CD14-positive monocyte (primary cell): Measurements from ENCODE around the gene ITPR1. TPM values are rescaled to one million over a fixed set of nuclear protein-coding genes. Genes with fewer than 3 reads are reported as not detected.

Experiments
- DNase-seq, 3 donors: peaks; one replicate each; pipeline ENCODE4 v3.0.0-alpha.2; 2011 to 2022
- H2AFZ ChIP-seq: 2 replicates; pipeline ENCODE4 v1.6.0; 2012; ENCODE audit warnings: mild to moderate bottlenecking, low read depth, low read length, inconsistent platforms; ENCODE audit not compliant: insufficient read depth, poor library complexity, severe bottlenecking
- H3K27ac ChIP-seq, 2 donors: 1 replicate in 1 of 2; 2 replicates in 1 of 2; pipeline ENCODE4 v1.5.1; 2012 to 2013; ENCODE audit warnings: low read length in 2 of 2, control low read depth in 1 of 2, inconsistent platforms in 1 of 2, low read depth in 1 of 2, mild to moderate bottlenecking in 1 of 2
- H3K27me3 ChIP-seq, 2 donors: one replicate each; pipeline versions ENCODE4 v1.6.0 to v1.6.1; 2011 to 2013; ENCODE audit warnings: low read length in 2 of 2; ENCODE audit not compliant: control insufficient read depth in 2 of 2, insufficient read depth in 2 of 2
- H3K36me3 ChIP-seq, 2 donors: replicated peaks in 1 of 2; 1 replicate in 1 of 2; 2 replicates in 1 of 2; pipeline versions ENCODE4 v1.5.1 to v1.6.1; 2012 to 2013; ENCODE audit warnings: low read length in 2 of 2, control low read depth in 1 of 2, inconsistent platforms in 1 of 2, mild to moderate bottlenecking in 1 of 2; ENCODE audit not compliant: insufficient read depth in 2 of 2, control insufficient read depth in 1 of 2
- H3K4me1 ChIP-seq, 2 donors: 1 replicate in 1 of 2; 2 replicates in 1 of 2; pipeline versions ENCODE4 v1.5.1 to v1.6.1; 2012 to 2013; ENCODE audit warnings: low read length in 2 of 2, control low read depth in 1 of 2, inconsistent platforms in 1 of 2, mild to moderate bottlenecking in 1 of 2, moderate library complexity in 1 of 2; ENCODE audit not compliant: insufficient read depth in 2 of 2, control insufficient read depth in 1 of 2
- H3K4me2 ChIP-seq: replicated peaks from 2 replicates; pipeline ENCODE3; 2012; ENCODE audit warnings: low read length, moderate library complexity, mild to moderate bottlenecking; ENCODE audit not compliant: poor library complexity, severe bottlenecking; ENCODE audit errors: extremely low read depth
- H3K4me3 ChIP-seq, 3 experiments: fragments of 200-600 bp in 1 of 3; sonication (generic) in 1 of 3; replicated peaks in 1 of 3; 1 replicate in 2 of 3; 2 replicates in 1 of 3; pipeline ENCODE4 v1.5.1; 2011 to 2013; ENCODE audit warnings: low read length in 3 of 3, mild to moderate bottlenecking in 3 of 3, control low read depth in 2 of 3, low read depth in 2 of 3, inconsistent platforms in 1 of 3, moderate library complexity in 1 of 3
- H3K79me2 ChIP-seq: 2 replicates; pipeline ENCODE4 v1.6.0; 2012; ENCODE audit warnings: mild to moderate bottlenecking, control low read depth, inconsistent platforms, low read length, moderate library complexity; ENCODE audit not compliant: insufficient read depth
- H3K9ac ChIP-seq: 2 replicates; pipeline ENCODE4 v1.6.0; 2017; ENCODE audit warnings: low read length, mild to moderate bottlenecking; ENCODE audit not compliant: insufficient read depth, poor library complexity, severe bottlenecking
- H3K9me3 ChIP-seq, 2 donors: replicated peaks in 1 of 2; 1 replicate in 1 of 2; 2 replicates in 1 of 2; pipeline versions ENCODE4 v1.5.1 to v1.6.1; 2012 to 2013; ENCODE audit warnings: low read length in 2 of 2, control low read depth in 1 of 2; ENCODE audit not compliant: control insufficient read depth in 1 of 2, insufficient read depth in 1 of 2
- H4K20me1 ChIP-seq: 2 replicates; pipeline ENCODE4 v1.6.0; 2012; ENCODE audit warnings: mild to moderate bottlenecking, low read length, control low read depth, moderate library complexity; ENCODE audit not compliant: insufficient read depth
- H3K27ac Mint-ChIP-seq, 7 donors: one replicate each; pipeline ENCODE4 v1.8.0; 2020; ENCODE audit warnings: mild to moderate bottlenecking in 7 of 7, mixed read lengths in 7 of 7, moderate library complexity in 6 of 7, inconsistent platforms in 2 of 7
- H3K27me3 Mint-ChIP-seq, 3 donors: one replicate each; pipeline ENCODE4 v1.8.0; 2021 to 2022; ENCODE audit warnings: low read depth in 3 of 3, mild to moderate bottlenecking in 3 of 3, mixed read lengths in 3 of 3, moderate library complexity in 3 of 3, inconsistent platforms in 1 of 3
- H3K36me3 Mint-ChIP-seq, 2 donors: one replicate each; pipeline ENCODE4 v1.8.0; 2020; ENCODE audit warnings: mixed read lengths in 2 of 2, inconsistent platforms in 1 of 2, mild to moderate bottlenecking in 1 of 2
- H3K4me1 Mint-ChIP-seq: one replicate; pipeline ENCODE4 v1.8.0; 2020; ENCODE audit warnings: mild to moderate bottlenecking, mixed read lengths
- H3K4me3 Mint-ChIP-seq, 2 donors: one replicate each; pipeline ENCODE4 v1.8.0; 2020; ENCODE audit warnings: mild to moderate bottlenecking in 2 of 2, mixed read lengths in 2 of 2, moderate library complexity in 1 of 2
- H3K9me3 Mint-ChIP-seq, 7 donors: one replicate each; pipeline ENCODE4 v1.8.0; 2020 to 2022; ENCODE audit warnings: mixed read lengths in 7 of 7, mild to moderate bottlenecking in 6 of 7, moderate library complexity in 6 of 7, inconsistent platforms in 2 of 7
- CTCF ChIP-seq: fragments of 200-600 bp; IDR thresholded peaks from one replicate; pipeline ENCODE4 v1.8.0; 2022; ENCODE audit warnings: antibody characterized with exemption, mild to moderate bottlenecking
- WGBS: methylation state at CpG from one replicate; pipeline ENCODE4 v1.1.5; 2013; ENCODE audit warnings: missing lambda C conversion rate; ENCODE audit not compliant: insufficient coverage; 5-methylcytosine and 5-hydroxymethylcytosine counted together
- intact Hi-C, 2 donors: fragments of 100-400 bp; cut with micrococcal nuclease; formaldehyde crosslinking; loops; one replicate each; pipeline versions ENCODE4 v1.15.0 to v1.15.1; 2023
- polyA plus RNA-seq, 3 donors: library from polyadenylated mRNA; depleted of rRNA in 1 of 3; unstranded in 2 of 3; stranded (reverse) in 1 of 3; fragments of 300-500 nt in 2 of 3; fragments of >200 nt in 1 of 3; fragmentation: Illumina TruSeq in 2 of 3; gene quantifications; 1 replicate in 2 of 3; 2 replicates in 1 of 3; pipeline ENCODE4 v1.2.3, GENCODE V29; 2012 to 2021

ITPR1 gene
- polyA plus RNA-seq, 3 donors = 3.2 to 21.1 (median 7.1) TPM

DNA sequence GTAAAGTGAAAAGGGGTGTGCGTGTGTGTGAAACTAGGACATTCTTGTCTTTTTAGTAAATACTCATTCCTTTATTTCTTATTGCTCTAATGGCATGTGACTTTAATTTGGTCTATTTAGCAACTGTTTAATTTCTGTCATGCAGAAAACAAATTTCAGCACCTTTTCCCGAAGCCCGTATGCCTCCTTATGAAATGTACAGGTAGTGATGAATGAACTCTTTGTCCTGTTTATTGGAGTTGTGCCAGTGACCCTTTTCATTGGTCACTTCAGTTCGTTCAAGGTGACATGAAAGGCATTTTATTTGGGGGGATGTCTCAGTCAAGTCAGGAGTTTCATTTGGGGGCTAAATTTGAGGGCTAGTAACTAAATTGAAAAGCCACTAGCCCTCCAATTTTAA, 55.2 kb downstream of the ITPR1 start:
- H3K9me3 Mint-ChIP-seq = no peaks in the 10 kb centered on the region
- peaks cover 4% of the 10 kb centered on the region for H4K20me1 ChIP-seq
- peak overlapping the region in 1 of 7 donors; percentile 77 for H3K27ac Mint-ChIP-seq
- intact Hi-C loops = loop anchor here in 1 of 2 donors (2.0 kb wide), 1 partner anchor 18 kb away; no protein-coding TSS in a partner anchor
- H3K27me3 Mint-ChIP-seq = no peaks in the 10 kb centered on the region
- peaks cover 34 to 50% of the 10 kb centered on the region in 2 donors for H3K4me1 ChIP-seq
- peak overlapping the region in 1 of 2 donors; percentile 68 for H3K27ac ChIP-seq
- H3K4me3 Mint-ChIP-seq = no peak overlapping the region
- no peak overlapping the region for H3K4me2 ChIP-seq
- no peak overlapping the region for H2AFZ ChIP-seq
- H3K27me3 ChIP-seq = no peaks in the 10 kb centered on the region
- H3K9ac ChIP-seq = no peak overlapping the region
- 94% methylated on average over 2 of the region's 4 CpGs for WGBS
- no peaks in the 10 kb centered on the region for H3K9me3 ChIP-seq
- H3K36me3 Mint-ChIP-seq = peaks cover 9 to 13% of the 10 kb centered on the region in 2 donors
- no peak for TF ChIP-seq CTCF
- no peak for DNase-seq
- no peaks in the 10 kb centered on the region for H3K36me3 ChIP-seq
- no peak overlapping the region for H3K4me3 ChIP-seq
- H3K4me1 Mint-ChIP-seq = peaks cover 24% of the 10 kb centered on the region
- peaks cover 25% of the 10 kb centered on the region for H3K79me2 ChIP-seq

GRCh38 chr3:4548780-4549179, 55.6 kb downstream of the ITPR1 start:
- Mint-ChIP-seq H3K4me1 (peaks cover 24% of the 10 kb centered on the region), H3K9me3 (no peaks in the 10 kb centered on the region), H3K36me3 (peaks cover 9 to 13% of the 10 kb centered on the region in 2 donors), H3K4me3 (no peak overlapping the region), H3K27ac (no peak overlapping the region), H3K27me3 (no peaks in the 10 kb centered on the region)
- no peaks in the 10 kb centered on the region for H3K27me3 ChIP-seq
- intact Hi-C loops = loop anchor here in 1 of 2 donors (2.0 kb wide), 1 partner anchor 18 kb away; no protein-coding TSS in a partner anchor
- no peak overlapping the region for H3K4me3 ChIP-seq
- DNase-seq = no peak
- peaks cover 34 to 50% of the 10 kb centered on the region in 2 donors for H3K4me1 ChIP-seq
- H3K27ac ChIP-seq = peak overlapping the region in 1 of 2 donors; percentile 68
- no peak overlapping the region for H3K9ac ChIP-seq
- no peaks in the 10 kb centered on the region for H3K36me3 ChIP-seq
- H3K79me2 ChIP-seq = peaks cover 25% of the 10 kb centered on the region
- H3K4me2 ChIP-seq = no peak overlapping the region
- no peaks in the 10 kb centered on the region for H3K9me3 ChIP-seq
- peaks cover 4% of the 10 kb centered on the region for H4K20me1 ChIP-seq
- no peak for TF ChIP-seq CTCF
- no peak overlapping the region for H2AFZ ChIP-seq
- WGBS = no CpG with 5 or more reads among the region's 2 CpGs
